HG03159 (cell line): ENCODE measurements around the gene MYOM3.
"Not testable (repeated sequence)": the region's sequence is repeated elsewhere in the genome, so short reads cannot be mapped to it uniquely, and the experiment has no call there.

ENCODE experiments used
- ATAC-seq: cut with Tn5 transposase; IDR thresholded peaks from one replicate; pipeline ENCODE4 v1.9.1; 2021; ENCODE audit warnings: mild to moderate bottlenecking, moderate library complexity; ENCODE audit not compliant: unreplicated experiment

MYOM3 gene

GRCh38 chr1:24077278-24077978 is 34.5 kb downstream of the MYOM3 start:
- ATAC-seq, result no peak

DNA sequence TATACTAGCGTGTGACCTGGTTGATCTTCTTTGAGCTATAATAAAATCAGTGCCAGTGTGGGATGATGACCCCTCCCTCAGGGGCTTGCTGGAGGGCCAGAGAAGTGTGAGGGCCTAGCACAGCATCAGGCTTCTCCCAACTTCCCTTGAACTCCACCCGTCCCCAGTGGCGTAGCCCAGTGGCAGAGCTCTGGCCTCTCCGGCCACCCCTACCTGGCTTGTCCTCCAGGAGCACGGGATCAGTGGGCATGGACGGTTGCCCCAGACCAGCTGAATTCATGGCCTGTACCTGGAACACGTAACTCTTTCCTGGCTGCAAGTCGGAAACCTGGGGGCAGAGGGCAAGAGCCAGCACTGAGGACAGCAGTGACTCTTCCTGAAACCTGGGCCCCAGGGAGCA is 36.0 kb downstream of the MYOM3 start:
- ATAC-seq, result no peak

DNA sequence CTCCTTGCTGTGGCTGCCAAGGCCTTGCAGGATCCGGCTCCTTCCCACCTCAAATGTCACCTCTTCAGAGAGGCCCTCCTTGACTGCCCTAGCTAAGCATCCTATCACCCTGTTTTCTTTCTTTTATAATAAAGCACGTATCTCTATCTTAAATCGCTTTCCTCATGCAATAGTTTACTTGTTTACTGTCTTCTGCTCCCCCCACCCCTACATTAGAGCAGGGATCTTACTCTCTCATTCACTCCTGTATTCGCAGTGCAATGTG is 36.4 kb downstream of the MYOM3 start:
- ATAC-seq, result no peak

GRCh38 chr1:24074817-24075589 is 36.9 kb downstream of the MYOM3 start:
- no peak for ATAC-seq

DNA sequence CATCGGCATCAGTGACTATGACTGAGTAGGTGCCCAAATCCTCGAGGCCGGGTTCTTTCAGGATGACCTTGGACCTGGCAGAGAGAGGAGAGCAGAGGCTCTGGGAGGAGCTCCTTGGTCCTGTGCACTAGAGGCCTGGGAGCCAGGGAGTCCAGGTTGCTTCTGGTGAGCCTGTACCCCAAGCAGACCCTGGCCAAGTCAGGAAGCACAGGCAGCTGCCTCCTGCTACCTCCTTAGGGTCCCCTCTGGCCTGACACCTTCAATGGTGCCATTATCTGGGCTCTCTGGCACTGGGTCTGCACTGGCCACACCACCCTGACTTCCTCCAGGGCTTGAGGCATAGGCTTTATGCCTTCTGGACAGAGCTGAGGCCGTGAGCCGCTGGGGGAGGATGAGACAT is 37.7 kb downstream of the MYOM3 start:
- ATAC-seq, result no peak

DNA sequence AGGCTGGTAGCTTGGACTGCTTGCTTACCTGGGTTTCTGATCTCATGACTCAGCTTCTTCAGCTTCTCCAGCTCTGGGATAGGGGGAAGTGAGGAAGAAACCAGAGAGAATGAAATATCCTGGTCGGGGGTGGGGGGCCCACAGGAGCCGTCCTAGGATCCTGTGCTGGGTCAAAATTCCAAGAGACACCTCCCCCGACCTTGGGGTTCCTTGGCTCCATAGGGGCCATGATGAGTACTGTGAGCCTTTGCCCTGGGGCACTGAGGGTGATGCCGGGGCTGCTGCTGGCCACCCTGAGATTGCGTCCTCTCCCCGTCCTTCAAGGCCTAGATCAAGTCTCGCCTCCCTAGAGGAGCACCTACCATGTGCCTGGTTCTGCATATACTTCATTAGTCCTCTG is 40.0 kb downstream of the MYOM3 start:
- no peak for ATAC-seq

GRCh38 chr1:24070821-24071393 is 41.0 kb downstream of the MYOM3 start:
- peak; percentile 48 for ATAC-seq

DNA sequence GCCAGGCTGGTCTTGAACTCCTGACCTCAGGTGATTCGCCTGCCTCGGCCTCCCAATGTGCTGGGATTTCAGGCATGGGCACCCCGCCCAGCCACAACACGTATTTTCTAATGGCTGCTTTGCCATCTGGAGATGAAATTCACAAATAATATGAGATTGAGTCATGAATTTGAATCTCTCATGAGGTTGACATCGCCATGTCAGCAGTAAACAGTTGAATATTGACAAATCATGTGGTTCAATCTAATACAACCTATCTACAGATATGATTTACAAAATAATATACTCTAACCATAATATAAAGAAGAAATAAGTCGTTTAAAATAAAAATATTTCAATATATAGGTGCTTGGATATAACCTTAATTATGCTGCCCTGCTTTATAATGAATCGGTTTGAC is 42.1 kb downstream of the MYOM3 start:
- ATAC-seq, result no peak

GRCh38 chr1:24067978-24068377 is 44.0 kb downstream of the MYOM3 start:
- ATAC-seq, result no peak

GRCh38 chr1:24065304-24065703 is 46.6 kb downstream of the MYOM3 start:
- no peak for ATAC-seq

- no peak for ATAC-seq
Observed at GRCh38 chr1:24062221-24062620, 49.7 kb downstream of the MYOM3 start.

GRCh38 chr1:24060482-24060881 is 51.5 kb downstream of the MYOM3 start:
- no peak for ATAC-seq

DNA sequence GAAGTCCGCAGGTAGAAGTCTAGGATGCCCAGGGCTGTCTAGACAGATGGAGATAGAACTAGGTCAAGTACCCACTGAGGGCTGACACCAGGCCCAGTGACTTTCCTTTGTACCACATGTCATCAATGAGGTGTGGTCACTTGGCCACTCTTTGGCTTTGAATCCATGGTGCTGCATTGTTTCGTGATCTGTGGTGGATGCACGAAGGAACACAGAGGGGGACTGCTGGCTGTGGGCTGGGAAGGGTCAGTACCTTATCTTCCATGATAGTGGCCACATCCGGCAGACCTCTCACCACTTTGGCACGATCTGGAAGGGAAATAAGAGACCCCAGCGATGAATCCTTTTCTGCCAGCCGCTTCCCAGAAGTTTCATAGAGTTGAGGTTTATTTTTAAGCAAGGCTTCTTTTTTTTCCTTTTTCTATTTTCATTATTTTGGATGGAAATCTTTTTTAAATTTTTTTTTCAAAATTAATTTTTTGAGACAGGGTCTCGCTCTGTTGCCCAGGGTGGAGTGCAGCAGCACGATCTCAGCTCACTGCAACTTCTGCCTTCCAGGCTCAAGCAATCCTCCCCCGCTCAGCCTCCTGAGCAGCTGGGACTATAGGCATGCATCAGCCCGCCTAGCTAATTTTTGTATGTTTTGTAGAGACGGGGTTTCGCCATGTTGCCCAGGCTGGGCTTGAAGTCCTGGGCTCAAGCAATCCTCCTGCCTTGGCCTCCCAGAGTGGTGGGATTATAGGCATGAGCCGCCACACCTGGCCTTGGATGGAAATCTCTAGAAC is 53.1 kb downstream of the MYOM3 start:
- no peak for ATAC-seq

- no peak for ATAC-seq
Observed at GRCh38 chr1:24057171-24057570, 54.8 kb downstream of the MYOM3 start.

DNA sequence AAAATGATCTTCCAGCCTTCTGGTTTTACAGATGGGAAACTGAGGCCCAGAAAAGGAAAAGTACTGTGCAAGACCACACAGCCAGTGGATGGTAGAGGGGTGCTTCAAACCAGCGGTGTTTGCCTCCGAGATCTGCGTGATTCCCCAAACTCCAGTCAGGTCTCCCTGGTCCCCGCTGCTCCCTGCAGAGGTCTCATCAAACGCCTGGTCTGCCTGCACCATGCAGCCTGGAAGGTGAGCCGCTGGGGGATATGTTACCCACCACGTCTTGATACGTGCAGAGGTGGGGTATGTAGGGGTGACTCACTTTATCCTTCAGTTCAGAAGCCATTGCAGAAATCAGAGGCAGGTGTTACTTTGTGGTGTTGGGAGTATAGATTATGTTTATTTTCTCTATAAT is 56.3 kb downstream of the MYOM3 start:
- ATAC-seq, result no peak

- no peak for ATAC-seq
Observed at GRCh38 chr1:24052220-24052619, 59.7 kb downstream of the MYOM3 start.

- no peak for ATAC-seq
Observed at GRCh38 chr1:24051206-24051945, 60.6 kb downstream of the MYOM3 start.

DNA sequence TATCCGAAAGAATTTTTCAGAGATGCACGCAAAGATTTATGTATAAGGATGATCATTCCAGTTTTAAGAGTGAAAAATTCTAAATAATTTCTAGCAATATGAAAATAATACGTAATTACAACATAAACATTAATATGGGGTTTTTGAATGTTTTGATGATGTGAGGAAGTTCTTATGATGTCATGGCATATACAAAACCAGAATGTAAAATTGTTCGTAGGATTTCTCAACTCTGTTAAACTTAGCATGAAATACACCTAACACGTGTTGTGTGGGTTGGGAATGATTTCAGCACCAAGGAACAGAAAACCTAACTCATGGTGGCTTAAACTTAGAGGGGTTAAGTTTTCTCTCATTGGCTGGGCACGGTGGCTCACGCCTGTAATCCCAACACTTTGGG is 62.2 kb downstream of the MYOM3 start:
- no peak for ATAC-seq

DNA sequence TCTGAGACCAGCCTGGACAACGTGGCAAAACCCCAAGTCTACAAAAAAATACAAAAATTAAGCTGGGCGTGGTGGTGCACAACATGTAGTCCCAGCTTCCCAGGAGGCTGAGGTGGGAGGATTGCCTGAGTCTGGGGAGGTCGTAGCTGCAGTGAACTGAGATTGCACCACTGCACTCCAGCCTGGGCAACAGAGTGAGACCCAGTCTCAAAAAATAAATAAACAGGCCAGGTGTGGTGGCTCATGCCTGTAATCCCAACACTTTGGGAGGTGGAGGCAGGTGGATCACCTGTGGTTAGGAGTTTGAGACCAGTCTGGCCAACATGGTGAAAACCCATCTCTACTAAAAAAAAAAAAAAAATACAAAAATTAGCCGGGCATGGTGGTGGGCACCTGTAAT is 63.0 kb downstream of the MYOM3 start:
- not testable (repeated sequence) for ATAC-seq

DNA sequence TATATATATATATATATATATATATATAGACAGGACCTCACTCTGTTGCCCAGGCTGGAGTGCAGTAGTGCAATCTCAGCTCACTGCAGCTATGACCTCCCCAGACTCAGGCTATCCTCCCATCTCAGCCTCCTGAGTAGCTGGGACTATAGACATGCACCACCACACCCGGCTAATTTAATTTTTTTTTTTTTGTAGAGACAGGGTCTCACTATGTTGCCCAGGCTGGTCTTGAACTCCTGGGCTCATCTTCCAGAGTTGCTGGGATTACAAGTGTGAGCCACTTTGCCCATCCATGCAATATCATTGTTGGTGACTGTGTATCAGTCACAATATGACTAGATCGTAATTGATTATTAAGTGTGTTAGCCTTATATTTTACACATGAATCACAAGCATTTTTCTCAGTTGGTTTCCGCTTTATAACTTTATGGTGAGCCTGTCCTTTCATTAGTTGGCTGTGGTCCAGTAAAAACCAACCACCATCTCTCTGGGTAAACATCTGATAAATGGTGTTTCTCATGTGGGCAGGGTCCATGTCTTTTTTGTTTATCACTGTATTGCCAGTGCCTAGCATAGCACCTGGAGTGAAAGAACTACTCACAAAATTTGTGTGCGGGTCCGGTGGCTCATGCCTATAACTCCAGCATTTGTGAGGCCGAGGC is 63.6 kb downstream of the MYOM3 start:
- ATAC-seq, result no peak

DNA sequence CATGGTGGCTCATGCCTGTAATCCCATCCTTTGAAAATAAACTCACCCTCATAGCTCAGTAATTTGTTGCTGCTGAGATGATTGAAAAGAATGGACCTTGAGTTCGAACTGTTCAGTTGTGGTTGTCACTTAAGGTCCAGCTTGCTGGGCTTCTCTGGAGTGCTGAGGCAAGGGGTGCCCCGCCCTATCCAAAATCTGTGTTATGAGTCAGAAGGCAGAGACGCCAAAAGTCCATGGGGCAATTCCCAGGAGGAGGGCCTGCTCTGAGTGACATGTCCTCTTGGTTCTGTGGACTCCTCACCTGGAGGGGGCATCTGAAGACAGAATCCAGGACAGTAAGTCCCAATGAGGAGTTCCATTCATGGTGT is 64.8 kb downstream of the MYOM3 start:
- no peak for ATAC-seq
